Suprapubic skin (tissue), 4 donors: ENCODE measurements around the gene PRRX1. TPM values are rescaled to one million over a fixed set of nuclear protein-coding genes. Genes with fewer than 3 reads are reported as not detected.

Experiments
- DNase-seq, 2 donors: peaks; one replicate each; pipeline ENCODE4 v3.0.0-alpha.2; 2019; ENCODE audit warnings: low spot score in 2 of 2
- H3K27ac ChIP-seq: fragments of 200-600 bp; sonication (generic); one replicate; pipeline ENCODE4 v1.5.1; 2019
- H3K27me3 ChIP-seq: fragments of 200-600 bp; sonication (generic); one replicate; pipeline ENCODE4 v1.5.1; 2019
- H3K36me3 ChIP-seq: fragments of 200-600 bp; sonication (generic); one replicate; pipeline ENCODE4 v1.5.1; 2019
- H3K4me1 ChIP-seq: fragments of 200-600 bp; sonication (generic); one replicate; pipeline ENCODE4 v1.5.1; 2019
- H3K4me3 ChIP-seq: fragments of 200-600 bp; sonication (generic); one replicate; pipeline ENCODE4 v1.5.1; 2019; ENCODE audit warnings: mild to moderate bottlenecking
- H3K9me3 ChIP-seq: fragments of 200-600 bp; sonication (generic); one replicate; pipeline ENCODE4 v1.5.1; 2019
- EP300 ChIP-seq: sonication (generic); formaldehyde crosslinking; IDR thresholded peaks from one replicate; pipeline ENCODE4 v1.6.1; 2017; ENCODE audit warnings: antibody characterized with exemption
- POLR2A ChIP-seq, 2 donors: fragments of 450-650 bp; IDR thresholded peaks; one replicate each; pipeline ENCODE4 v1.6.1; 2017; ENCODE audit warnings: antibody characterized with exemption in 2 of 2, mild to moderate bottlenecking in 2 of 2, moderate library complexity in 2 of 2
- POLR2AphosphoS5 ChIP-seq, 3 donors: sonication (generic); formaldehyde crosslinking; IDR thresholded peaks; one replicate each; pipeline ENCODE4 v1.6.1; 2017; ENCODE audit warnings: antibody characterized with exemption in 3 of 3
- WGBS: methylation state at CpG from one replicate; pipeline ENCODE4 v1.1.5; 2018; 5-methylcytosine and 5-hydroxymethylcytosine counted together
- total RNA-seq, 4 donors: library from RNA; depleted of rRNA; stranded (reverse); fragments of >200 nt; gene quantifications; one replicate each; pipeline ENCODE4 v1.1.0, GENCODE V29; 2016
- TF ChIP-seq, protein P1 (sequence below), 2 donors: fragments of 200-600 bp in 1 of 2; fragments of 450-650 bp in 1 of 2; sonication (generic) in 1 of 2; IDR thresholded peaks; one replicate each; pipeline ENCODE4 v1.5.1; 2016 to 2019; ENCODE audit warnings: antibody characterized with exemption in 2 of 2, mild to moderate bottlenecking in 1 of 2, moderate library complexity in 1 of 2

The PRRX1 gene
- total RNA-seq, 4 donors from 2014 or later = 14.7 to 32.5 (median 23.5) TPM

DNA sequence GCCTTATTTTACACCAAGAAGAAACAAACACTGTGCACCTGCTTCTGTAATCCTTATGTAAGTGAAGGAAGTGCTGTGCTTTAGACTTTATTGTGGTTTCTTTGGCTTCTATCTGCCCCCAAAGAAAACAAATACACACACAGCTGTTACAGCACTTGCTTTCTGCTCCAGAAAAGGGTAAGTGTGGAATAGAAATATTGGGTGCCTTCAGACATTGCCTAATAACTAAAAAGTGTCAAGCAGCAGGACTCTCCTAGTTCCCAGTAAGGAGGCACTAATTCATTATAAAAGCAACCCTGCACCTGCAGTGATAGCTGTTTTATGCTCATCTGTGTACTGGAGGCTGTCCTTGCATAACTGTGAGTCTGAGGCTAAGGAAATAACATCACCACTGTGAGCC, 23.4 kb upstream of the PRRX1 start:
- Histone ChIP-seq H3K27ac (no peak overlapping the region), H3K27me3 (no peaks in the 10 kb centered on the region), H3K36me3 (no peaks in the 10 kb centered on the region), H3K4me3 (no peak overlapping the region), H3K9me3 (no peaks in the 10 kb centered on the region), H3K4me1 (no peaks in the 10 kb centered on the region)
- no peak for TF ChIP-seq POLR2AphosphoS5 (IDR thresholded peaks at IDR 0.05)
- no peak for TF ChIP-seq POLR2A (IDR thresholded peaks at IDR 0.05)
- TF ChIP-seq, protein P1, sequence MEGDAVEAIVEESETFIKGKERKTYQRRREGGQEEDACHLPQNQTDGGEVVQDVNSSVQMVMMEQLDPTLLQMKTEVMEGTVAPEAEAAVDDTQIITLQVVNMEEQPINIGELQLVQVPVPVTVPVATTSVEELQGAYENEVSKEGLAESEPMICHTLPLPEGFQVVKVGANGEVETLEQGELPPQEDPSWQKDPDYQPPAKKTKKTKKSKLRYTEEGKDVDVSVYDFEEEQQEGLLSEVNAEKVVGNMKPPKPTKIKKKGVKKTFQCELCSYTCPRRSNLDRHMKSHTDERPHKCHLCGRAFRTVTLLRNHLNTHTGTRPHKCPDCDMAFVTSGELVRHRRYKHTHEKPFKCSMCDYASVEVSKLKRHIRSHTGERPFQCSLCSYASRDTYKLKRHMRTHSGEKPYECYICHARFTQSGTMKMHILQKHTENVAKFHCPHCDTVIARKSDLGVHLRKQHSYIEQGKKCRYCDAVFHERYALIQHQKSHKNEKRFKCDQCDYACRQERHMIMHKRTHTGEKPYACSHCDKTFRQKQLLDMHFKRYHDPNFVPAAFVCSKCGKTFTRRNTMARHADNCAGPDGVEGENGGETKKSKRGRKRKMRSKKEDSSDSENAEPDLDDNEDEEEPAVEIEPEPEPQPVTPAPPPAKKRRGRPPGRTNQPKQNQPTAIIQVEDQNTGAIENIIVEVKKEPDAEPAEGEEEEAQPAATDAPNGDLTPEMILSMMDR (IDR thresholded peaks at IDR 0.05) = no peak
- TF ChIP-seq EP300 = no peak
- DNase-seq = no peak

DNA sequence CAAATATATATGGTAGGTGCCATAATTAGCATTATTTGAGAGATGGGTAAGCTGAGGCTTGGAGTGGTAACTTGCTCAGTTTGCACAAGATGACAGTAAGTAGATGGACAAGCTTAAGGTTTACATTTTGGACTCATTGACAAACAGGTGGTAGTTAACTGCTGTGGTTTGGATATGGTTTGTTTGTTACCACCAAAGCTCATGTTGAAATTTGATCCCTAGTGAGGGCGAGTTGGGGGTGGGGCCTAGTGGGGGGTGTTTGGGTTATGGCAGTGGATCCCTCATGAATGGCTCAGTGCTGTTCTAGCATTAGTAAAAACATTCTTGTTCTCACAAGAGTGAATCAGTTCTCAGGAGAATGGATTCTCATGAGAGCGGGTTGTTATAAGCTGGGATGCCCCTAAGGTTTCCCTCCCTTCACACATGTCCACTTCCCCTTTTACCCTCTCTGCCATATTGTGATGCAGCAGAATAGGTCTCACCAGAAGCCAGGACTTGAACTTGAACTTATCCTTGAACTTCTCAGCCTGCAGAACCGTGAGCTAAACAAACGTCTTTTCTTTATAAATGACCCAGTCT, 6.6 kb upstream of the PRRX1 start:
- H3K4me3 ChIP-seq = no peak overlapping the region
- WGBS = 71% methylated on average over 4 of the region's 4 CpGs
- H3K9me3 ChIP-seq = no peaks in the 10 kb centered on the region
- H3K27me3 ChIP-seq = peaks cover 21% of the 10 kb centered on the region
- no peak overlapping the region for H3K27ac ChIP-seq
- H3K36me3 ChIP-seq = no peaks in the 10 kb centered on the region
- TF ChIP-seq POLR2A (IDR thresholded peaks at IDR 0.05) (no peak), POLR2AphosphoS5 (IDR thresholded peaks at IDR 0.05) (no peak), EP300 (no peak)
- TF ChIP-seq, protein P1 (IDR thresholded peaks at IDR 0.05) = no peak
- DNase-seq = no peak
- H3K4me1 ChIP-seq = peaks cover 14% of the 10 kb centered on the region

DNA sequence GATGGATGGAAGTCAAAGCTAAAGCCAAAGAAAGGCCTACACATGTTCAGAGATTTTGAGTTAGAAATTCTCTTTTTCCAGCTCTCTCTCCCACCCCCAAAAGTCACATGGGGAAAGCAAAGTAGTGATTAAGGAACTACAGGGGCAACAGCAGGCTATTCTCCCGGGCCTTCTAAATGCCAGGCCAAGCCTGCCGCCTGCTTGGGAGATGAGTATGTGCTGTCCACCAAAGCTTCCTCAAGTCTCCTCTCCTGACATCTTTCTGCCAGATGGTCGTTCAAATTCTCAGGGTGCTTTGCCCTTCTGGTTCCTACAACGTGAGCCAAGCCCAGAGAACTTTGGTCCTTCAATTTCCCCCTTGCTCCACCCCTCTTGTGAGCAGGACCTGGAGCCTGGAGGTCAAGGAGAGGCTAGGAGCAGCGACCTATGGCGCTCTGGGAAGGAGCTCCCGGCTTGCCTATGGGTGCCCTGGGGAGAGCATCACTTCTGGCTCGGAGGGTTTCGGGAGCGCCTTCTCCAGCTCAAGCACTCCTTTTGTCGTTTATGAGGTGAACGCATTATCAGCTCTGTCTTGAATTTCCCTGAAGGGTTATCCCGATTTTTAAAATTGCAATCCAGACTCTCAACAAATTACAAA, 4.4 kb upstream of the PRRX1 start:
- Histone ChIP-seq H3K4me1 (peaks cover 30% of the 10 kb centered on the region), H3K9me3 (no peaks in the 10 kb centered on the region), H3K36me3 (no peaks in the 10 kb centered on the region), H3K27me3 (peaks cover 35% of the 10 kb centered on the region), H3K4me3 (no peak overlapping the region), H3K27ac (no peak overlapping the region)
- no peak for DNase-seq
- WGBS = 61% methylated on average over 13 of the region's 13 CpGs
- TF ChIP-seq, protein P1 (IDR thresholded peaks at IDR 0.05) = no peak
- TF ChIP-seq POLR2AphosphoS5 (IDR thresholded peaks at IDR 0.05) = no peak
- TF ChIP-seq POLR2A (IDR thresholded peaks at IDR 0.05) = no peak
- no peak for TF ChIP-seq EP300

DNA sequence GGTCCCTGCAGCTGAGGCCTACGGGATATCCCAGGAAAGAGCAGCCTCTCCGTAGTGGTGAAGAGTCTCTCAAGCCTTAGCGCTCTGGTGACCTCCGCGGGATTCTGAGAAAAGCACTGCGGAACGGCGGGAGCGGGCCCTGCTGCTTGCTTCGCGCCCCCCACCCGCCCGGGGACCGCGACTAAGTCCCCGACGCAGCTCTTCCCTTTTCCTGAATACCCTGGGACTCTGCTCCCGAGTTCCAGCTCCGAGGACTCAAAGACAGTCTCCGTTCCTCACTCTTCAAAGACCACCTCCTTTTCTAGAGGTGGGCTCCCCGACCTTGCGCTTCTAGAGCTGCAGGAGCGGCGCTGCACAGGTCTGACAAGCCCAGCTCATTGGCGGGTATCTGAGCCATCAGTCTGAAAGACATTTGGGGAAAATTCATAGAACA, 3.6 kb upstream of the PRRX1 start:
- TF ChIP-seq, protein P1 (IDR thresholded peaks at IDR 0.05) = no peak
- no peak for TF ChIP-seq POLR2A (IDR thresholded peaks at IDR 0.05)
- TF ChIP-seq POLR2AphosphoS5 (IDR thresholded peaks at IDR 0.05) = no peak
- TF ChIP-seq EP300 = no peak
- H3K36me3 ChIP-seq = no peaks in the 10 kb centered on the region
- 88% methylated on average over 22 of the region's 25 CpGs for WGBS
- H3K4me3 ChIP-seq = no peak overlapping the region
- peaks cover 43% of the 10 kb centered on the region for H3K27me3 ChIP-seq
- DNase-seq = no peak
- H3K9me3 ChIP-seq = no peaks in the 10 kb centered on the region
- peaks cover 38% of the 10 kb centered on the region for H3K4me1 ChIP-seq
- H3K27ac ChIP-seq = no peak overlapping the region

DNA sequence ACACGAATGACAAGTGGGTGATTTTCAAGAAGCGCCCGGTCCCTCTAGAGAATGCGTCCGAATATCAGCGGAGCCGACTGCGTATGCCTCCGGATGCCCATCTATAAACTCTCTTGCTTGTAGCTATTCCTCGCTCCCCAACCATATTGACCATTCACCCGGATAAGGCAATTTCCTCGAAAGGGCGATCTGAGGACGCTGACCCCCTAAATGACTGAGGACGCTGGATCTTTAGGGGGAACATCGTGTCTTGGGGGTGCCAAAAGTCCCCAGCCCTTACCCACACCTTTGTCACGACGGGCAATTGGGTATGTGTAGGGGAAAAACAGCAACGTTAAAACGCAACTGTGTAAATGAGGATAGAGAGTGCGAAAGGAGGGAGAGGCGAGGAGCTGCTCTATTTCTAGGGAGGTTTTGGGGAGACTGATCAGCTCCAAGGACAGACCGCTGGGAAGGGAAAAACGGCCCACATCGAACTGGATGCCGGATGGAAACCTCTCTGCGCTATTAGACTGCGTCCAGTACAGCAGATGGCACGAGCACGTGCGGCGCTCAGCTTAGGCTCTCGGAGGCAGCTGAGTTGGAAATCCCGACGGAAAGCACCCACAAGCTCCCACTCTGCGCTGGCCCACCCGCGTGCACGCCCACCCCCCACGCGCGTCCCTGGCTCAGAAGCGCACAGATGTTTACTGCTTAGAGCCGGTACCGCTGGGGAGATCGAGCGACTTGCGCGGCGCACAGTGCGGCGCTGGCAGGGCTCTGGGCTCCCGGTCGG, 2.9 kb upstream of the PRRX1 start:
- 45% methylated on average over 35 of the region's 54 CpGs for WGBS
- Histone ChIP-seq H3K36me3 (no peaks in the 10 kb centered on the region), H3K27ac (peak overlapping the region; percentile 84), H3K27me3 (peaks cover 51% of the 10 kb centered on the region), H3K4me1 (peaks cover 38% of the 10 kb centered on the region), H3K4me3 (peak overlapping the region; percentile 59), H3K9me3 (no peaks in the 10 kb centered on the region)
- DNase-seq = no peak
- TF ChIP-seq, protein P1 (IDR thresholded peaks at IDR 0.05) = no peak
- TF ChIP-seq POLR2AphosphoS5 (IDR thresholded peaks at IDR 0.05) (no peak), EP300 (no peak), POLR2A (IDR thresholded peaks at IDR 0.05) (no peak)
